NCI-H1694 (cell line): ENCODE data around the gene KRT6B.
"Not testable (repeated sequence)": the region's sequence is repeated elsewhere in the genome, so short reads cannot be mapped to it uniquely, and the experiment has no call there.

Source experiments
- DNase-seq: peaks from one replicate; lab custom pipeline; 2025; lab: John Stamatoyannopoulos, UW

KRT6B gene

DNA sequence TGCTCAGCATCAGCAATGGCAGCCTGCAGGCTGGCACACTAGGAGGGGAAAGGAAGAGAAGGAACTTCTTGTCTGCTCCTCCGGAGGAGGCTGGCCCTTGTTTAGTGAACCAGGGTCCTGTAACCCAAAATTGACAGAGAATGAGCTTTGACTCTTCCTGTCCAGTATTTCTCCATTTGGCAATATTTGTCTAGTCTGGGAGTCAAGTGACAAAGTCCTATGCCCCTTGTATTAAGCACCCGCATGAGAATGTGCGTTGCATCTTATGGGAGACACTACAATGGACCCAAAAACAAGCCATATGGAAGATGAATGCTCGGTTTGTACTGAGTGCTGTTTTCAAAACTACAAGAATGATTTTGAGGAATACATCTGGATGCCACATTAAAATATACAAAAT lies 17.9 kb upstream of the KRT6B start:
- no peak for DNase-seq

DNA sequence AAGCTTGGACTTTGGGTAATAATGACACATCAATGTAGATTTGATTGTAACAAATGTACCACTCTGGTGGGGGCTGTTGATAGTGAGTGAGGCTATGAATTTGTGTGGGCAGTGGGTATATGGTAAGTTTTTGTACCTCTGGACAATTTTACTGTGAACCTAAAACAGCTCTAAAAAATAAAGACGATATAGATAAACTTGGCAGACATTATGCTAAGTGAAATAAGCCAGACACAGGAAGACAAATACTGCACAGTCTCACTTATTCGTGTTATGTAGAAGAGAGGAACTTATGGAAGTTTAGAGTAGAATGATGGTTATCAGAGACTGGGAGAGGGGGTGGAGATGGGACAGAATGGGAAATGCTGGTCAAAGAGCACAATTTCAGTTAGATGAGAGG lies 13.0 kb upstream of the KRT6B start:
- no peak for DNase-seq

DNA sequence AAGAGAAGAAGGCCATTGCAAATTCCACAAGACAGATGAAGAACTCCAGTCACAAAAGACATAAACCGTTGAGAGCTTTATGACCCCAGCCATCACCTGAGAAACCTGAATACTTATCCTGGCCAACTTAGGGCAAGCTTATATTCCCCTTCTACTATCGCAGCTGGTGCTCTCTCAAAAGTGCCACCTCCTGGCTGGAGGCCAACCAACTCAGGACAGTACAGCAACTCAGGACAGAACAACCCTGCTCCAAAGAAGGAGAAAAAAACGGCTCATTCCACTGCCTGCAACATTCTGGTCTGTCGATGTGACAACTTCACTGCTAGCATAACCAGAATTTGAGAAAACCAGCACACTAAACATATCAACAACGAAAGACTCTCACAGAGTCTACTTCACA lies 9.7 kb upstream of the KRT6B start:
- no peak for DNase-seq

DNA sequence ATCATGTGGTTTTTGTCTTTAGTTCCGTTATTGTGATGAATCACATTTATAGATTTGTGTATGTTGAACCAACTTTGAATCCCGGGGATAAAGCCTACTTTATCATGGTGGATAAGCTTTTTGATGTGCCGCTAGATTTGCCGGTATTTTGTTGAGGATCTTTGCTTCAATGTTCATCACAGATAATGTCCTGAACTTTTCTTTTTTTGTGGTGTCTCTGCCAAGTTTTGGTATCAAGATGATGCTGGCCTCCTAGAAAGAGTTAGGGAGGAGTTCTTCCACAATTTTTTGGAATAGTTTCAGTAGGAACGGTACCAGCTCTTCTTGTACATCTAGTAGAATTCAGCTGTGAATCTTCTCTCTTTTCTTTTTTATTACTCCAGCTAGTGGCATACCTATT lies 6.9 kb upstream of the KRT6B start:
- no peak for DNase-seq

DNA sequence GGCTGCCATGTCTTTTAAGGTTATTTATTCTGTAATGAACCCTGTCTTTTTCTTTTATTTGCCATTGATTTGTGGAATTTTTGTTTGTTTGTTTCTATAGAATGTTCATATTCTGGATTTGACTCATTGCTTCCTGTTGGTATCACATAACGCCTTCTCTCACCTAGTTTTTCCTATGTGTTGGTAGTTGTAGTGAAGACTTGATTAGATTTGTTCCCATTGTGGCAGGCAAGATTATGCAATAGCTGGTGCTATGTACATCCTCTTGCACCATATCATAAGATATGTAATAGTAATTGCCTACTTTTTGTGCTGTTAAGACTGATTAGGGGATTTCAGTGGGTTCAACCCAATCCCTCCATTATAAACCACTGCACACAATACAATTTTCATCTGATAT lies 3.9 kb upstream of the KRT6B start:
- no peak for DNase-seq

DNA sequence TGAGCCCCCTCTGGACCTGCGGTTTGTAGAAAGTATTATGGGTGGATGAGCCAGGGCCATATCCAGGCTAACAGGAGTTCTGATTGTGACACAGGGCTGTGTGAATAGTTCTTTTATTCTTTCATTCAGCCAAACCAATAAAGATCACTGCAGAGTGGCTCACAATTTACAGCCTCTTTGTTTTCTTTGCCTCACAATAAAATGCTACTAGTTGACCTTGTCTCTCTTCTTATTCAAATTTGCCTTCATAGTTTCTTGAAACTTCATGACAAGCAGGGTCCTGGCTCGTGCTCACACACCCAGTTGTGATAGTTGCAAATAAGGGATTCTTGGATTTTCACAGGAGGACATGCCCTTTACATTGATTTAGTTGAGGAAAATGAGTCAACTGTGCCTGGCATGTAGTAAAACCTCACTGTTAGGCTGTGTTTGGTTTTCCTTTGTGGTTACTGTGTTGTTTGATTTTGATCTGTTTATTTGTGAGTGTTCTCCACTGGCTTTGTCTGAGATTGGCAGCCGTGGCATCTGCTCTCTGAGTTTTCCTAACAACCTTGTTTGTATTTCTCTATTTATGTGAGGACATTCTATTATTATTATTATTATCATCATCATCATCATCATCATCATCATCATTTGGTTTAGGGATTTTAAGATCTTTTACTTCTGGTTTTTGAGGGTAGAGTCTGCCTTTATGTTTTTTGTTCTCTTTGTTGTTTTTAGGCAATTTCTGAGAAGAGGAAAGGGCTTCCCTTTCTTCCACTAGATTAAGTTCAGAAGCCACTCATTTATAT lies 2.7 kb upstream of the KRT6B start:
- DNase-seq, result no peak

DNA sequence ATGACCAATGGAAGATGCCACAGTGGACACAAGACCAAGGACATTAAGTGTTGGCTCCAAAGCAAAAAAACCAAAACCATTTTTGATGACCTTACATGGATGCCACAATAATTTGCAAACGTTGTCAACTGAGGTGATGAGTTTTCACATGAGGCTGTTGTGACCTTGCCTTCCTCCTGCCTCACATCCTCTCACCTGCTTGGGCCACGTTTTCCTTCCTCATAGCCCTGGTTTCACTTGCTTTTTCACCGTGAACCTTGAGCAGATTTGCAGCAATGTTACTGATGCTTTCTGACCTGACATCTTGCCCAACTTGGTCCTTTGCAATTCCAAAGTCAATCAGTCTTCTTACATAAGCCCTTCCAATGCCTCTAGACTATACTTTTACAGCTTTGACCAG lies 3.7 kb downstream of the KRT6B start:
- DNase-seq, result no peak

DNA sequence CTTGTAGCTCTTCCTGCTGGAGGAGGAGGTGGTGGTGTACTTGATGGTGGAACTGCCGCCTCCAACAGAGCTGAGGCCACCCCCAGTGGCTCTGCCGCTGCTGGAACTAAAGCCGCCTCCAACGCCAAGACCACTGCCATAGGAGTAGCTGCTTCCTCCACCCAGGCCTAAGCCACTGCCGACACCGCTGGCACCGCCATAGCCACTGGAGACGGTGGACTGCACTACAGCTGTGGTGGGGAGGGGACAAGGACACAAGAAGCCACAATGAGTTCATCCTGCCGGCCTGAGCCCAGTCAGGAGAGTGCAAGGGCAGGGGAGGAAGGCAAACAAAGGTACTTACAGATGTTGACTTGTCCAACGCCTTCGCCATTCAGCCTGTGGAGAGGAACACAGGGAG lies 4.8 kb downstream of the KRT6B start:
- DNase-seq, result not testable (repeated sequence)

DNA sequence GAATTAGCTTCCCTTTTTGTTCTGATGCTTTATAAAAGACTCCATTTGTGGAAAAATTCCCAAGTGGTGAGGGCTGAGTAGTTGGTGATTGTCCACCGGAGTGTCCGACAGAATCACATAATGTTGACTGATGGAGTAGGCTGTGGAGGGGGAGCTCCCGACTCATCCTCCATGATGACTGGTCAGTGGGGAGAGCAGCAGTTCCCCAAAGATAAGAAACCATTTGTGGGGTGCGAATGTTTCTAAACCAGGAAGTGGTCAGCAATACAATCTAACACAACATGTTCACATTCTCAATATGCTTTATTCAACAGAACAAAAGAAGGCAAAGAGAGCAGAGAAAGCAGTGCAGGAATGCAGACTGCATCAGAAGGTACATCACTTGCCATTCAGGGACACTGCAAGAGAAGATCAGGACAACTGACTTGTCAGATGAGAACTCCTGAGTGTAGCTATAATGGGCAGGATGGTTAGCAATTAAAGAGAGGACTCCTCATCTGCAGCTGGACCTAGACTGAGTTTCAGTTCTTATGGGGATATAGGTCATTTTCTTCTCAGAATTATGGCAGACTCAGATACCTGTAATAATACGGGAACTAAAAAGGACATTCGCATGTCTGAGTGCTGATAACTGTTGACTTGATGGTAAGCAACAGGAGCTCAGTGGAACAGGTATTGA lies 5.4 kb downstream of the KRT6B start:
- no peak for DNase-seq

DNA sequence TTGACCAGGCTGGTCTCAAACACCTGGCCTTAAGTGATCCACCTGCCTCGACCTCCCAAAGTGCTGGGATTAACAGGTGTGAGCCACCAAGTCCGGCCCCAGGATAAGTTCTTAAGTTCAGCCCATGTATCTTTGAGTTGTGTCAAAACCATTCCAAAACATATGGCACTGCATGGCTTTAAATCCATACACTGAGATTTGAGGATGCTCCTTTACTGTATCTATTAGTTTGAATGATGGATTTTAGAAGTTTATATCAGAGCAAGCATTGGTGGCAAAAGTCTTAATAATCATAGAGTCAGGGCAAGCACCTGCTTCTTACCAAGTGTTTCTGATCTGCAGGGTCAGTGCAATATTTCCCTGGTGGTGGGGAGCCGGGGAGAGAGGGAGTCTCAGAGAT lies 6.1 kb downstream of the KRT6B start:
- no peak for DNase-seq

DNA sequence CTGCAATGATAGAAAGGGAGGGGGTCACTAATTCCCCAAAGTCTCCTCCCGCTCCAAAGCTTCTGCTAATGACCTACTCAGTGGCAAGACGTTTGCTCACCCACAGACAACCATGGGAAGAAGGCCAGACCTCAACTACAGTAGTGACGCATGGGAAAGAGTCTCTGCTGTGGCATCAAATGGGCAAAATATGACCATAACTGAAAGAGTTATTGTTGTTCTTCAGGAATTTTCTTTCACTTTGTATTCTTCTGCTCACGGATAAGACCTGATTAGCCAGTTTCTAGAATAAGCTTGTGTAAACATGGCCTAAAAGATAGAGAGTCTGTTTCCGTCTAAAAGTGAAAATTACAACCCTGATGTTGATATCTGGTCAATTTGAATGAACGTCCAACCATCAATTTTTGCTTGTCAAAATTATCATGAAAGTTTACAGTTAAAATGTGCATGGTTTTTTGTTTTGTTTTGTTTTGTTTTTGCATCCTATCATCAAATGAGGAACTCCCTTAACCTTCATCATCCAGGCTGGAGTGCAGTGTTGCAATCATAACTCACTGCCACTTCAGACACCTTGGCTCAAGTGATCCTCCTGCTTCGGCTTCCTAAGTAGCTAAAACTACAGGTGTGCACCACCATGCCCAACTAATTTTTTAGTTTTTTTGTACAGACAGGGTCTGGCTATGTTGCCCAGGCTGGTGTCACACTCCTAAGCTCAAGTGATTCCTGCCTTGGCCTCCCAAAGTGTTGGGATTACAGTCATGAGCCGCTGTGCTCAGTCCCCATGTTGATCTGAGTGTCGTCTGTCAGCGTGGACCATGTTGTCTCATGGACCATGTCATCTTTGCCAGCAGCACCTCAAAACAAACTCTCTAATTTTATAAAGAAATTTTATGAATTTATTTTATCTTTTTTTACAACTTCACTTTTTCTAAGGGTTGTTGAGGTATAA lies 7.0 kb downstream of the KRT6B start:
- no peak for DNase-seq

DNA sequence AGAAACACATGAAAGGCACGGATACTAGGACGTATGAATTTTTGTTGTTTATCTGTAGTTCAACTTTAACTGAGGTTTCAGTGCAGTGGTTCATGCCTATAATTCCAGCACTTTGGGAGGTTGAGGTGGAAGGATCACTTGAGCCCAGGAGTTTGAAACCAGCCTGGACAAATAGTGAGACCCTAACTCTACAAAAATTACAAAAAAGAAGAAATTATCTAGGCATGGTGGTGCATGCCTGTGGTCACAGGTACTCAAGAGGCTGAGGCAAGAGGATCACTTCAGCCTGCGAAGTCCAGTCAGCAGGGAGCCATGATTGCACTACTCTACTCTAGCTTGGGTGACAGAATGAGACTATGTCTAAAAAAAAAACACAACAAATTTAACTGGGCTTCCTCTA lies 8.0 kb downstream of the KRT6B start:
- no peak for DNase-seq

DNA sequence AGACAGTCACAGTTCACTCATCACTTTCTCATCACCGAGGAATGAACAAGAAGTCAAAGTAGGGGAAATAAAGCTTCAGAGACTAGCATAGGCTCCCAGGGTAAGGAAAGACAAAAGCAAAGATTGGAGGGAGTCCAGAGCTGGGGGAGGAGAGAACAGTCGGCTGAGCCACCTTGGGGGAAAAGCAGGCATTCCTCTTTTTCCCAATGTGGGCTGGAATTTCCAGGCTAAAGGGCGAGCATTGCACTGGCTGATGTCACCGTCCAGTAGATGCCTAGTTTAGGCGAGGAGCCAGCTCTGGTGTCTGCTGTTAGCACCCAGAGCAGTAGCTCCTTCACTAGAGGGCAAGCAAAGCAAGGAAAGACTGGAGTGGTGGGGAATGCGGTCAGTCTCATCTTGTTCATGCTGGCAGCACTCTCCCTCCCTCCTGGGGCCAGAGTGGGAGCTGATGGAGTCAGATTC lies 9.3 kb downstream of the KRT6B start:
- no peak for DNase-seq

DNA sequence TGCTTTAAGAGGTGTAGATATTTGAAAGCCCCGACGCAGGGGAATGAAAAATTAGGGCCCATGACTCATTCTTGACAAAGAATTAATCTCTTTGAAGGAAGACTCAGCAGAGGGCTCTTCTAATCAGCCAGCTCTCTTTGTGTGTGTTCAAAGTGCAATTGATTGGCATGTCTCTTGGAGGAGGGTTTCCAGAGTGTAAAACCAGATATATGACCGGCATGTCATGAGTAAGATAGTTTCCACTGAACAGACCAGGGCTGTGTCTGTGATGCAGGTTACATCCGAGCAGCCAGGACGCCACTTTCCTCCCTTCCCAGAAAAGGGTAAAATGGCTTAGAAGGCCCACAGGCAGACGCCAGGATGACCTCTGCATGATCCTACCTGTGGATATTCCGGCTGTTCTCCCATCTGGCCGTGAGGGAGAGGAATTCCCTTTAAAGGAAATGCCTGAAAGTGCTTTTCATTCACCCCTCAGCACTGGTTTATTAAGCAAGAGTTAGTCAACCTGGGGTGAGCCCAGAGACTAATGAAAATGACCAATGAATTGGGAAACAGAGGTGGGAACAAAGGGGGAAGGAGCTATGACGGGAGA lies 10.5 kb downstream of the KRT6B start:
- DNase-seq, result no peak

DNA sequence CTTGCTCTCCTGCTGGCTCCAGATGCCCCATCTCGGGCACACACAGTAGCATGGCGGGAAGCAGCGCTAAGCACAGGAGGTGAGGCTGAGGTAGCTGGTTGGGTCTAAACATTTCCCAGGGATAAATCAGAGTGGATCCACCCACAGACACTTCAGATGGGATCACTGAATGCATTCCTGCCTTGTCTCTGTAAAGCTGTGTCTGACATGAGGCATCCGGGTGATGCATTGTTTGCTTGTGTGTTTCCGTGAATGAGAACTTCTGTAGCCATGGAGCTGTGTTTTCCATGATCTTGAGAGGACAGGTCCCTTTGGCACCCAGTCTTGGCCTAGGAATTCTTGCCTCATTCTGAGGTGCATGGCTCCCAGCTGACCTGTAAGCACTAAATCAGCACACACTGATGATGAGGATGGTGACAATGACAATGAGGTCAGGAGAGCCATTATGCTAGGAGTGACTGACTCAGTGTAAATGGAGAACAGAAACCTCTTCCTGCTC lies 11.1 kb downstream of the KRT6B start:
- DNase-seq, result no peak

DNA sequence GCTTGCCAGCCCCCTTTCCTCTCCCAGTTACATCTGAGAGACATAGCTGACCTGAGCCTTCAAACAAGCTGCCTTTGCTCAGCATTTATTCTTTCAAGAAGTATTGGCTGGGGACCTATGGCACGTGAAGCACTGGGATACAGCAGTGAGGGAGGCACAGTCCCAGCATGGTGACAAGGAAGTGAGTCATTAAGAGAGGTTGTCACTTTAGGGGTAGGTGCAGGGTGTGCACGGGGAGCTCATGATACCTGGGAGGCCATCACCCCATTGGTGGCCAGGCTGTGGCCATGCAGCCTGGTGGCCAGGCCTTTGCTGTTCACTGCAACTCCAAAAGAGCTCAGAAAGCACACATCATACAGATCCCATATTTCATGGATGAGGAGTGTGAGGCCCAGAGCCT lies 12.1 kb downstream of the KRT6B start:
- DNase-seq, result no peak

DNA sequence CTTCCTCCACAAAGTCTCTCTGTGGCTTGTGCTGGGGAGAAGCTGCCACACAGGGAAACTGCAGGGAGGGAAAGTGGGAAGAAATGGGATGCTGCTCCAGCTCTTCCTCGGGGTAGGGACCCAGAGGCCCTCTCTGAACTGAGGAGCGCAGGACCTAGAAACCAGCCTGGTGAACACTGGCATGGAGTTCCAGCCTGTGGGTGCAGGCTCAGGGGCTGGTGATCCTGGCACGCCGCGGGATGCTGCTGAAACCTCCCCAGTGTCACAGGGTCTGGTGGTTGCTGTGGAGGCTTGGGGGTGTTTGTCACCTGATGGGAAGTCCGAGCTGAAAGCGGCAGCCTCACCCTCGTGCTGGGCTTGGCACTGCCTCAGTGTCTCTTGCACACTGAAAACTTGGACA lies 12.5 kb downstream of the KRT6B start:
- DNase-seq, result no peak

DNA sequence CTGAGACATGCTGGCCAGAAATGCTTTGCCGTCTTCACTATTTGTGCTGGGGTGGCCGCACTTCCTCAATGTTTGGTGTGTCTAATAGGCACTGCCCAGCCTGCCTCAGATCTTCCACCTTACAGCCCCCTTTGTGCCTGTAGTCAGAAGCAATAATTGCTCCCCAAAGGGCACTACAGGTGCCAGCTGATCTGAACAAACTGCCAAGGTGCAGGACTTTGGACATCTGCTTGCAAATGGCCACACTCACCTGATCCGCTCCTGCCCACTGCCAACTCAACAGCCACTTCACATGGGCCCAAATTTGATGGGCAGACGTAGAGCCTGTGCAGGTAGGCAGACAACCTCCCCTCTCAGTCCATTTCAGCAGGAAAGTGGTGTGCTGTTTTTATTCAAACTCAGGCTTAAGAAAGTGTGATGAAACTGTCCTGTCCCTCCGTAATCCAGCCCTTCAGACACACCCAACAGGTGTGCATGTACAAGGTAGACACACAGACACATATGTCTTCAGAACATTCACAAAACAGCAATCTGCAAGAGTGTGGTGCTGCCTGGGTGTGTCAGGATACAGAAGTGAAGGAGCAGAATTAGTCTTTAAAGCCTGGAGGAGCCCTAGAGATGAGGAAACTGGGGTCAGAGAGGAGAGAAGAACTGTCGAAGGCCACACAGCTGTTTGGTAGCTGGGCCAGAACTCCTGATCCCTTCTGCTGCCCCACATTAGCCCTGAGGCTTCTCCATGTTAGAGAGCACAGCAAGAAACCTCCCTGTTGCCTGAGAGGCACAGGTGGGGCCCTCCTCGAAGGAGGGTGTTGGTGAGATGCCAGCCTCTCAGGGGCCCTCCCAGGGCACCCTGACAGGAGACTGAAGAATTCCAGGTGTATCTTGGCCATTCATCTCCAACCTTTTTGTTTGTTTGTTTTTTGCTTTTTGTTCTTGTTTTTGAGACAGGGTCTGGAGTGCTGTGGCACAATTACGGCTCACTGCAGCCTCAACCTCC lies 13.3 kb downstream of the KRT6B start:
- no peak for DNase-seq

DNA sequence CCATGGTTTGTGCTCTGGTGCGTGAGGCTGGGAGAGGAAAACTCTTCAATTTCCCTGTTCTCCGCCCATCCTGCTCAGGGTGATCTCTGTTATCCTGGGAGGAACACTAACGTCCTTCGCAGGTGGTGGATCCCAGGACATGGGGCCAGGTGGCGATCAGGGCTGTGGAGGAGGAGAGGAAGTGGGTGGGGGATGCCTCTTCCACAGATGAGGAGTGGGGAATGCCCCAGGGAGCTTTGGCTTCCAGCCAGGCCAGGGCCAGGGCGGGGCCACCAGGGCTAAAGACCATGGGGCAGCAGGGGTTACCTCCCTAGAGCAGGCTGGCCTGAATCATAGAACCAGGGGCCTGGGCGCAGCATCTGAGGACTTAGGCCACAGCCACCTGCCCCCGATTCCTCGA lies 14.4 kb downstream of the KRT6B start:
- no peak for DNase-seq

DNA sequence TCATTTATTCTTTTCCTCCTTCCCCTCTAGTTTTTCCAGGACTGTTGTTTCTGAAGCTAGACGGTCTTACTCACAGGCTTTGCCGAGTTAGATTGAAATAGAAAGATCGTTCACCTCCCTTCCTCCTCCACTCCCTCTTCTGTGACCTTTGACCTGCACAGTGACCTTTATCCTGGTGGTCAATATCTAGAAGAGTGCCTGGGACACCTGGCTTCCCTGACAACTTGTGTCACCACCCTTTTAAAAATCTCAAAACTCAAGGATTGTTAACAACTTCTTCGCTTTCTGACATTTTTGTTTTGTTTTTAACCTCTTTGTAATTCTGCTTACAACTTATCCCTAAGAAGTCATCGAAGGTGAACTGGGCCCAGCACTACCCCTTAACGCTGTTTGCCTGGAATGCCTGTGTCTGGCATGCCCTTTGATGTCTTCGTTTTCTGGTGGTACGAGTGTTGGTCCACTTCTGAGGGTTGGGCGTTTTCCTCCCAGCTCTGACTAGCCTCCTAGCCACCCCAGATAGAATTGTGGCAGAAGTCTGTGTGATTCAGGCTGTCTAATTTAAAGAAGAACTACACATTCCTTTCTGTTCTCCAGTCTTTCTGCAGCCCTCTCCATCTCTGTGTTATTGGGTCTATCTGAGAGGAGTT lies 15.0 kb downstream of the KRT6B start:
- DNase-seq, result no peak
